GM19395 (cell line): ENCODE data around the gene TMEM127.
"Not testable (repeated sequence)": the region's sequence is repeated elsewhere in the genome, so short reads cannot be mapped to it uniquely, and the experiment has no call there.

Experiments used
- ATAC-seq: cut with Tn5 transposase; IDR thresholded peaks from one replicate; pipeline ENCODE4 v1.9.1; 2021; ENCODE audit warnings: mild to moderate bottlenecking, moderate library complexity; ENCODE audit not compliant: unreplicated experiment

The TMEM127 gene

DNA sequence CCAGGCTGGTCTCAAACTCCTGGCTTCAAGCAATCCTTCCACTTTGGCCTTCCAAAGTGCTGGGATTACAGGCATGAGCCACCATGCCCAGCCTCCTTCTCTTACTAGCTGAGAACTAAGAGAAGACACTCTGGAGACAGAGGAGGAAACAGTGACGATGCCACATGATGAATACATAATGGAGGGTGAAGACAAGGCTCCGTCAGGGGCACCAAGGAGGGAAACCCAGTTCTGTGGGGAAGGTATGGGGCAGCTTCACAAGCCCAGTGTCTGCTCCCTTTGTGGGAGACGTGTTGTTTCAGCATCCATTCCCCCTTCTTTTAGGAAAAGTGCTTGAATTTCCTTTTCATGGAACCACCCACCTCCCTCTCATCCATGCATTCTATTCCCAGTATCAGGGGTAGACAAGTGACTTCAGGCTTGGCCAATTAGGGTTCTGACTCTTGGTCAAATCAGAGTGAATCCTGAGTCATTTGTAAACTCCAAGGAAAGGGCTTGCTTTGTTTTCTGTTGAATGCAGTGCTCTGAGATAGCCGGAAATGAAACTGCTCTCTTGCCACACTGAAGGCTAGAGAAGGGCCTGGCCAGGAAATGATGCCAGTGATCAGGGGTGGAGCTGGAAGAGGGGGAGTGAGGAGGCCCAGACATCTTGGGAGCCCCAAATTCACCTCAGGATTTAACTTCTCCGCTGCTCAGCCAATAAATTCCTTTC lies 23.7 kb downstream of the TMEM127 start:
- ATAC-seq, result peak; percentile 89

DNA sequence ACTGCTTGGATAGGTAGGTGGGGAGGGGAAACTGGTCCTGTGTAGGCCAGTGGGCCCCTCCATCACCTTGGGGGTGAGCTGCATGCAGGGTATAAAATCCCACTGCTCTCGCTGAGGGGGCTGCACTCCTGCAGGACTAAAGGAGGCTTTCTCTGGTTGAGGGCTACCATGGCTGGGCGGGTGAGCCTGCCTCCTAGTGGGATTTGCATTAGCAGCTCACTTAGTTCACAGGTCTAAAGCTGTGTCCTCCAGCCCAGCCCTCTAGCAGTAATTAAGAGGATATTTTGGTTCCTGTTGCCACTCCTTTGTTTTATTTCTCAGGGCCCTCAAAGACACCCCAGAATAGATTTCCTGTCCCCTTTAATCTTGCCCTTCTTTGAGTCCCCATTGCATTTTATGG lies 24.6 kb downstream of the TMEM127 start:
- ATAC-seq, result no peak

DNA sequence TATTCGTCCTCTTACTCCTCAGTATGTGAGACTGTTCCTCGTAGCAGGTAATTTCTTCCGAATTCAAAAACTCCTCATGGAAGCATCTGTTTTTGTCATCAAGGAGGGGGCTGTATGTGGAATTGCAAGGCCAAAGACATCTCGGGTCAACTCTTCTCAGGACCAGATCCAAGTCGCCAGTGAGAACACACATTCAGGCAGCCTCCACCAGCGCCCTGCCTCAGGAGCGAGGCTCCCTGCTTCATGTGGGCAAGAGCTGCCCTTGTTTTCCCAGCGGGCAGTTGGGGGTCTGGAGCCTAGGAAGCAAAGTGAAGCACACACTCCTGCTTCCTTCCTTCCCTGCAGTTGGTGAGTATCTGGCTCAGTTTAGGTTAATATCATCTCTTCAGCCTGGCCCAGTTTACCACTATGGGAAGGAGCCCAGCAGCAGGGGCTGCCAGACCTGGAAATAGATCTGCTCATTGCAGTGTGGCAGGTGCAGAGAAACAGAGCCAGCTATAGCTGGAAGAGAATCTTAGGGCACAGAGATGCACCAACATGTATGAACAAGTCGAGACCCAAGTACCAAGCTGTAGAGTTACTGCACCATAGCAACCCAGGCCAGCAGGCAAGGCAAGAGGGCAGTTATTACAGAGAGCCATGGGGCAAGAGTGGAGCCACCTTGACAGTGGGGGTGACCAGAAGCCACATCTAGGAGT lies 25.3 kb downstream of the TMEM127 start:
- no peak for ATAC-seq

DNA sequence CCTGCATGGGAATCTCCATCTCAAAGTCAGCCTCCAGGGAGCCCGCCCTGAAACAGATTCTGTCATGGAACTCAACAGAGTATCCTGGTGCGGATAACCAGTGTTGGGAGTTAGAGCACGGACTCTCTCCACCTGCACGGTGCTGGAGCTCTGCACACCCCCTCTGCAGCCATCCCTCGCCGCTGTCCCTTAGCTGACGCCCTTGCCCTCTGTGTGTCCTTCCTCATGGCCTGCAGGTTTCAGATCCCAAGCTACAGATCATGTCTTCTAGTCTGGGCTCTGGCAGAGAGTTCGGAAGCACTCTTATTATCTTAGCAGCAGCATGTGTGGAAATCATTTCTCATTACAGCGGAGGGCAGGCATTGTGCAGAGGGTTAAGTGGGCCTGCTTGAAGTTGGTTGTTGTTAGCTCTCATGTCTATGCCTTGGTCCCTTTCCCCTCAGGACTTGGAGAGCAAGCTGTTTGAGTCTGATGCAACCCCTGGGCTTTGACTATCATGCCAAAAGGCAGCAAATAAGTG lies 26.0 kb downstream of the TMEM127 start:
- no peak for ATAC-seq

- no peak for ATAC-seq
These were observed 26.7 kb downstream of the TMEM127 start for GRCh38 chr2:96239091-96239490.

DNA sequence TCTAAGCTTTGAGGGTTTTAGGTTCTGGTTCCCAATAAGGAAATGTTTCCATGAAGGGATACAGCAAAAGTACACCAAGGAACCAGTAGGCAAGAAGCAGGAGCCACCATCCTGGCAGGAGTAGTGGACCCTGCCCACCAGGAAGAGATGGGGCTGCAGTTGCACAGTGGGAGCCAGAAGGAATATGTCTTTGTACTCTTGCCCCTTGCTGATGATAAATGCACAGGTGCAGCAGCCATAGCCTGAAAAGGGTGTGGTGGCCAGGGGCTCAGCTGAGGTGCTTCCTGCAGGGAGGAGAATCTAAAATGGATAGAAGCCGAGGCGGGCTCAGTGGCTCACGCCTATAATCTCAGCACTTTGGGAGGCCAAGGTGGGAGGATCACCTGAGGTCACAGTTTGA lies 27.5 kb downstream of the TMEM127 start:
- ATAC-seq, result no peak

DNA sequence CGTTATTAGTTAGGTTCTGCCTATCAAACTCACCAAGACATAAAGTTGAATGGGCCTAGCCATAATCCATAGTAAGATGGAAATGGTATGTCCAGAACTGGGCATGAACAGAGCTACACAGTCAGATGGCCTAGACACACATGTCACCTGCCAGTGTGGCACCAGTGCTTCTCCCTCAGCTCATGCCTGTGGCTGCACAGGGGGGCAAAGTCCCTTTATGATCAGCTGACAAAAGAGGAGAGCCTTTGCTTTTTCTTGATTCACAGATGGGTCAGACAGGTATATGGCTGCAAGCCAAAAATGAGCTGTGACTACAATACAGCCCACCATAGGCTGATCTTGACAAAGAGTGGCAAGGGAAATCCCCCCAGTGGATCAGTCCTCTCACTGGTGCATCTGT lies 28.9 kb downstream of the TMEM127 start:
- no peak for ATAC-seq

DNA sequence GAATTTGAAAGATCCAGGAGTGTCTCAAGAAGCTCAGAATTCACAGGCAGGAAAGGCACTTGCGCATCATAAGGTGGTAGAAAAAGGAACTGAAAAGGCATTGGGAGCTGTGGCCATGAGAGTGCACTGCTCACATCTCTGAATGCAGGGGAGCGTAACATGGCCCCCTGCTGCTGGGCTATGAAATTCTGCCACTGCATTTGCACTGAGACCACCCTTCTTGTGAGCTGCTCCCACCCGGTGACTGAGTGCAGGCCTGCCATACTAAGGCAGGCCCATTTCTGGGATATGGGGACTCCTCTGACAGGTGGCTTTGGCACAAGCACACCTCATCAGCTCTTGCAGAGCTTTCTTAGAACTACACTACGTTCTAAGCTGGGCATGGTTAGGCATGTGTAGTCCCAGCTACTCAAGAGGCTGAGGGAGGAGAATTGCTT lies 31.9 kb downstream of the TMEM127 start:
- ATAC-seq, result peak; percentile 95

GRCh38 chr2:96233436-96233835 lies 32.4 kb downstream of the TMEM127 start:
- ATAC-seq, result no peak

- ATAC-seq, result no peak
These were observed 34.5 kb downstream of the TMEM127 start for GRCh38 chr2:96231316-96231715.

DNA sequence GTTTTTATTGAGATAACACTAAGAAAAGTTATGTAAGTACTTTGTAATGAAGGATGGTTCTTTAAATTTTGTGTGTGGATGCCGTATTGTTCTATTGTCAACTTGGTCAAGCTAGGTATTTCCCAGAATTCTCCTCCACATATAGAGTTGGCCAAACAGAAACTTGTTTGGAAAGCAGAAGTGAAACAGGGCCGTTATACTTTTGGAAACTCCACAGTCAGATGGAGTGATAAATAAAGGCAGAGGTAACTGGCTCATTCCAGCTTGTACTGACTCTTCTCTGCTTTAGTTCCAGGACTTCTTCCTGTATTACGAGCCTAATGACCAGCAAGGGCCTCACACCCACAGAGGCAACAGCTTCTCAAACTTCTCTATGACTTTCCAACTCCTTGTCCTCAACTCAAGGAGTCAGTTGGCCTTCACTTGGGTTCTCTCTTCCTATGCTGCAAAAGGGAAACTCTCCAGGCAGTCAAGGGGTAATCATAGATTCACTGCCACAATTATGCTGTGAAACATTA lies 40.7 kb downstream of the TMEM127 start:
- ATAC-seq, result peak; percentile 88

DNA sequence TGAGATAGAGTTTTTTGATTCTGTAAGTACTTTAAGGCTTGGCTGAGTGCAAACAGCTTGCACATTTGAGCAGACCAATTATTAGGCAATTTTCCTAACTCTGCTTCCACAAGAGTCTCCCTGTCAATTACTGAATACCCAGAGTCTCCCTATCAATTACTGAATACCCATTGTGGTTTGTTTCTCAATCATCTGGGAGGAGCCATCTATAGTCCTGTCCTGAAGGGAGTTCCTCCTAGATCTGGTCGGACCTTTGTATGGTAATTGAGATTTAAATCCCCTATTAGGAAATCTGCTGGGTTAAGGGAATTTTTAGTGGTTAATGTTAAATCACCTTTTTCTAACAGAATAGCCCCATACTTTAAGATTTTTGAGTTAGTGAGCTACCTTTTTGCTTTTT lies 44.7 kb downstream of the TMEM127 start:
- not testable (repeated sequence) for ATAC-seq

DNA sequence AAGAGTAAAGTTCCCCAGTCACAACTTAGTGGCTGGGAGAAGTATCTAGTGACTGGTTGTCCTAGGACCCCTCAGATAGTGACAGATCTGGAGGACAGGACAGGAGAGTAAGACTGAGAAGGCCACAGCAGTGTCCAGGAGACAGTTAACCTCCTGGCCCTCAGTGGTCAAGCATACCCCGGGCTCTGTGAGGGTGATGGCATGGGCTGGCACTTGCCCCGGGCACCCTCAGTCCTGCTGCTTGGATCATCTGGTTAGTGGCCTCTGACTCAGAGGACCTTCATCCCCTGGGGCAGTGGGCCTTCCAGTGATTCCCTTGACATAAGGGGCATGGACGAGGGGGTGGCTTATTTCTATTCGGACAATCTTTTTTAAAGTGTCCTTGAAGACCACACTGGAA lies 45.8 kb downstream of the TMEM127 start:
- not testable (repeated sequence) for ATAC-seq

DNA sequence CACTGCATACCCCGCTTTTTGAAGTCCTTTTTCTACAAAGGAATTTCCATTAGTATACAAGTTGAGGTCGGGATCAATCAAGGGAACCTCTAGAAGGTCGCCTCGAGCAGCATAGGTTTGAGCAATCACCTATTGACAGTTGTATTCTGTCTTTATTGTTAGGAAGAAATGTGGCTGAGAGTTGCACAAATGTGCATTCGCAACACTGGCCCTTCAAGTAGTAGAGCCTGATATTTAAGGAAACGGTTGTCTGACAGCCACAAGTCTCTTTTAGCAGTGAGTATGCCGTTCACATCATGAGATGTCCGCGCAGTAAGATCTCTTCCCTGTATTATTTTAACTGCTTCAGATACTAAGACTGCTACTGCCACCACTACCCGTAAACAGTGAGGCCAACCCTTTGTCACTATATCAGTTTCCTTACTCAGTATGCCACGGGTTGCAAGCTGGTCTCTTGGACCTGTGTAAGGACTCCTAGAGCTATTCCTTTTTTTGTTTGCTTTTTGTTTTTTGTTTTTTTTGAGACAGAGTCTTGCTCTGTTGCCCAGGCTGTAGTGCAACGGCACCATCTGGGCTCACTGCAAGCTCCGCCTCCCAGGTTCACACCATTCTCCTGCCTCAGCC lies 47.2 kb downstream of the TMEM127 start:
- no peak for ATAC-seq

DNA sequence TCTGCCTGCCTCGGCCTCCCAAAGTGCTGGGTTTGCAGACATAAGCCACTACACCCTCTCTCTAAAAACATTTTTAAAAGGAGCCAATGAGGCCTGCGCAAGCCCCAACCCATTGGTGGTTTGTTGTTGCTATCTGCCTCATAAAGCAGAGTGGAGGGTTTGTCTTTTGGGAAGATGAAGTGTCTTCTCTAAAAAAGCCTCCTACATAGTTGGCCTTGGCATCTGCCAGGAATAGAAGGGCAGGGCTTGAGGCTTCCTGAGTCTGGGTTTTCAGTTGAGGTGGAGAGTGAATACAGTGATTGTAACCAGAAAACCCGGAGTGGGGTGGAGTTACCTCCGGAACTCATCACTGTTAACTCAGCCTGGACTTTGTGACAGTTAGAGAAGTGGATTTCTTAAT lies 51.2 kb downstream of the TMEM127 start:
- ATAC-seq, result no peak

DNA sequence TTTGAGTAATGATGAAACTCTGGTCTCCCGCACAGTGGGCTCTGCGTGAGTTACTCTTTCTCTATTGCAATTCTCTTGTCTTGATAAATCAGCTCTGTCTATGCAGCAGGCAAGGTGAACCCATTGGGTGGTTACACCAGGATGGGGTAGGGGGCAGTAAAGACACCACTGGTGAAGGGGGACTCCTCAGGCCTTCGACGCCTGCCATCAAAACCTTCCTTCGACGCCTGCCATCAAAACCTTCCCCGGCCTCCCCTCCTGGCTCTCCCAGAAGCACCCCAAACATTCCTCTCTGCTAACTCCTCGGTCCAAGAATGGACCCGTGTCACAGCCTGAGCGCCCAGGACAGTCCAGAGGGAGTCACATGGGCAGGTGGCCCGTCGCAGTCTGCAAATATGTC lies 52.4 kb downstream of the TMEM127 start:
- ATAC-seq, result no peak

DNA sequence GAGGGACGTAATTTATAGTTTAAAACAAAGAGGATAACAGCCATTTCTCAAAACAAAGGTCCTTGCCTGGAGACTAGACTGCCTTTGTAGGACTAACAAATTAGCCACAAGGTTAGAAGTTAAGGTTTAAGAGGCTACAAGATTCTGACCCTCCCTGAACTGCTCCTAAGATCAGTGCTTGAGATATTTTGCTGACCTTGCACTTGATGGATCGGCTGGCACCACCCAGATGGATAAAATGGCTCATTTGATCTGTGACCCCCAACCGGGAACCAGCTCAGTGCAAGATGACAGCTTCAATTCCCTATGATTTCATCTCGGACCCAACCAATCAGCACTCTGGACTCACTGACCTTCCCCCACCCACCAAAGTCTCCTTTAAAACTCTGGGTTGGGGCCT lies 53.5 kb downstream of the TMEM127 start:
- no peak for ATAC-seq

DNA sequence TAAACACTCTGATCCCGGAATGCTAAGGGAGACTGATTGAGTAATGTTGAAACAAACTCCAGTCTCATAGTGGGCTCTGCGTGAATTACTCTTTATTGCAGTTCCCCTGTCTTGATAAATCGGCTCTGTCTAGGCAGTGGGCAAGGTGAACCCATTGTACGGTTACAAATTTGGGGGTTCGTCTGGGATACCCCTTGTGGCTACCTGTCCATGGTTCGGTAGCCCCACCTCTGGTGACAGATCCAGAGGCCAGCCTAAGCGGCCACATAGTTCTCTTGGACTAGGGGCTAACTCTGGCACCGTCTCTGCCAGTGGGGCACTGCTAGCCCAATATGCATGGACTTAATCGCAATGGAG lies 56.1 kb downstream of the TMEM127 start:
- no peak for ATAC-seq

DNA sequence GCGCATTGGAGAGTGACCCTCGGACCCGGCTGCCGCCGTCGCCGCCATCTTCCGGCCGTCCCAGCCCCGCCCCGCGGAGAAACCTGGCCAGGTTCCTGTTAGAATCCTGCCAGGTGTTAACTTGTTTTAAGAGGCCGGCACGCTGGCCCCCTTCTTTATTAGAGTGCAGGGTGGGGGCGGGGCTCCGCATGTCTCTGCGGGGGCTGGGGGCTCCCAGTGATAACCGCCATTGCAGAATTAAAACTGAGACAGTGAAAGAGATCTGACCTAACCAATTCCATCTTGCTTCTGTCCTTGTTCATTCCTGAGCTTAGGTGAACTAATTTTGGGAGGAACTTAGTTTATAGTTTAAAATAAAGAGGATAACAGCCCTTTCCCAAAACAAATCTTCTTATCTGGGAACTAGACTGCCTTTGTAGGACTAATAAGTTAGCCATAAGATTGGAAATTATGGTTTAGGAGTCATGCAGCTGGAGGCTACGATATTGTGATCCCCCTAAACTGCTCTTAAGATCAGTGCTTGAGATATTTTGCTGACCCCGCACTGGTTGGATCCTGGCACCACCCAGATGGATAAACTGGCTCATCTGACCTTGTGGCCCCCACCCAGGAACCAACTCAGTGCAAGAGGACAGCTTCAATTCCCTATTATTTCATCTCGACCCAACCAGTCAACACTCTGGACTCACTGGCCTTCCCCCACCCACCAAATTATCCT lies 56.6 kb downstream of the TMEM127 start:
- no peak for ATAC-seq

GRCh38 chr2:96208143-96209010 lies 57.4 kb downstream of the TMEM127 start, which contains the start of gene STARD7:
STARD7 (minus strand) TSS chr2:96208827; CDS start chr2:96208434, 393 bp downstream.
- peak; percentile 85 for ATAC-seq
